ENCODE measurements around the gene ULK4. TPM values are rescaled to one million over a fixed set of nuclear protein-coding genes. Genes with fewer than 3 reads are reported as not detected.

ULK4 gene
- total and polyA plus RNA-seq, 2 of the 8 experiments (the other 6 are each of a cell fraction or from before 2014, with no cell fraction given) = 3.0 to 10.8 TPM

DNA sequence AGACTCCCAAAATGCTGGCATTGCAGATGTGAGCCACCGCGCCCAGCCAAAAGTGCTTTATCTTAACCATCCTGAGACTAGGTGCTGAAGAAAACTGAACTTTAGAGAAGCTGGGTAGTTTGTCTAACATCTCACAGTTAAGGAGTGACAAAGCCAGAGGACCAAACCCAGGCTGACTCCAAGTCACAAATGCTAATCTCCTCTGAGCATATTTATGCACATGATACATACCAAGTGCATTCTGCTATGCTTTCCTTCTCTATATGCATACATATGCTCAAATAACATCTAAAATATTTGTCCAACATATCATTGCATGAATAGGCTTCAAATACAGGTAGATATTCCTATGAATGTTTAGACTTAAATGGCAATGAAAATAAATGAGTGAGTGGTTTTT, 505.7 kb downstream of the ULK4 start:
- WGBS, 2 experiments (ENCODE audit: extremely low coverage in 1 of 2, insufficient coverage in 1 of 2, insufficient read length in 1 of 2, insufficient replicate concordance in 2 of 2, low coverage in 1 of 2, low lambda C conversion rate in 2 of 2, missing lambda C conversion rate in 1 of 2) = 89% methylated on average over 2 of the region's 2 CpGs; no CpG with 5 or more reads in 1 of the 2 experiments
- Histone ChIP-seq H2BK15ac (ENCODE audit: low read length) (no peak overlapping the region), H2BK120ac (replicated peaks; ENCODE audit: low read depth, low read length) (no peak overlapping the region), H3K18ac (ENCODE audit: extremely low read depth, low read length) (no peak overlapping the region), H3K36me3 (ENCODE audit: control insufficient read depth in 2 of 4, insufficient read depth in 4 of 4, low read length in 3 of 4) (no peaks in the 10 kb centered on the region), H3K4me1 (replicated peaks in 1 of 4; ENCODE audit: control insufficient read depth in 3 of 4, insufficient read depth in 4 of 4, low read length in 3 of 4) (no peaks in the 10 kb centered on the region), H3K56ac (replicated peaks; ENCODE audit: insufficient read length, low read depth, low read length) (no peak overlapping the region), H3K9ac (replicated peaks in 1 of 4; ENCODE audit: extremely low read depth in 1 of 4, low read depth in 3 of 4, low read length in 3 of 4) (no peak overlapping the region), H3K79me2 (ENCODE audit: control insufficient read depth in 1 of 2, insufficient read depth in 2 of 2, low read length in 2 of 2) (no peaks in the 10 kb centered on the region), H4K8ac (ENCODE audit: extremely low read depth, insufficient read depth, low read length) (no peak overlapping the region), H3K4ac (replicated peaks; ENCODE audit: insufficient read length, low read depth, low read length) (no peak overlapping the region), H3K9me3 (ENCODE audit: insufficient read depth in 2 of 2, low read depth in 1 of 2, low read length in 1 of 2) (no peaks in the 10 kb centered on the region), H3K79me1 (ENCODE audit: low read depth, low read length) (no peaks in the 10 kb centered on the region), H2AK5ac (ENCODE audit: low read depth, low read length) (no peak overlapping the region), H2BK20ac (ENCODE audit: low read length) (no peak overlapping the region), H4K91ac (replicated peaks; ENCODE audit: insufficient read length, low read length) (no peak overlapping the region), H4K20me1 (replicated peaks in 1 of 2; ENCODE audit: control insufficient read depth in 1 of 2, insufficient read depth in 2 of 2, low read length in 2 of 2) (no peaks in the 10 kb centered on the region), H3K27me3 (replicated peaks in 1 of 4; ENCODE audit: control insufficient read depth in 3 of 4, extremely low read depth in 1 of 4, insufficient read depth in 3 of 4, low read length in 3 of 4) (no peaks in the 10 kb centered on the region), H3K23me2 (ENCODE audit: low read depth, low read length) (no peaks in the 10 kb centered on the region), H3K27ac (ENCODE audit: low read depth, low read length) (no peak overlapping the region), H3K23ac (ENCODE audit: insufficient read length) (no peak overlapping the region), H3K4me3 (ENCODE audit: extremely low read depth in 1 of 4, insufficient read depth in 2 of 4, low read depth in 3 of 4, low read length in 4 of 4) (no peak overlapping the region), H2BK5ac (ENCODE audit: low read depth, low read length) (no peak overlapping the region), H4K5ac (ENCODE audit: insufficient read length, low read depth, low read length) (no peak overlapping the region), H2AFZ (ENCODE audit: low read length) (no peak overlapping the region), H3K4me2 (ENCODE audit: insufficient read depth in 1 of 2, low read depth in 2 of 2, low read length in 2 of 2) (no peak overlapping the region), H2BK12ac (ENCODE audit: low read depth, low read length) (no peak overlapping the region), H3K14ac (ENCODE audit: insufficient read length) (no peak overlapping the region)
- FAIRE-seq = no peak
- DNase-seq (ENCODE audit: low read depth in 1 of 2, low spot score in 2 of 2) = no peak
- ChIA-PET POLR2A (ENCODE audit: partially characterized antibody) (no interaction called here), CTCF (ENCODE audit: partially characterized antibody) (interaction anchor here (0.8 kb wide), 1 partner anchor 29 kb away, joined by 3 read pairs; no protein-coding TSS in a partner anchor)
- TF ChIP-seq POU5F1 (IDR thresholded peaks at IDR 0.05; ENCODE audit: low read depth, low read length) (no peak), BCL11A (IDR thresholded peaks at IDR 0.05; ENCODE audit: low read depth in 2 of 2, low read length in 2 of 2) (no peak), PHF8 (conservative IDR thresholded peaks at IDR 0.05; ENCODE audit: low read depth, low read length) (no peak), RNF2 (IDR thresholded peaks at IDR 0.05; ENCODE audit: borderline replicate concordance, low read depth, low read length, missing control alignments, poor library complexity, severe bottlenecking) (no peak), KDM1A (IDR thresholded peaks at IDR 0.05; ENCODE audit: borderline replicate concordance, low read length) (no peak), HDAC6 (IDR thresholded peaks at IDR 0.05; ENCODE audit: low read depth, low read length) (no peak), FOSL1 (IDR thresholded peaks at IDR 0.05; ENCODE audit: insufficient read depth, low read depth, low read length) (no peak), HDAC2 (IDR thresholded peaks at IDR 0.05; ENCODE audit: borderline replicate concordance in 1 of 2, low read depth in 2 of 2, low read length in 2 of 2) (no peak)
- TF ChIP-seq, protein P1, sequence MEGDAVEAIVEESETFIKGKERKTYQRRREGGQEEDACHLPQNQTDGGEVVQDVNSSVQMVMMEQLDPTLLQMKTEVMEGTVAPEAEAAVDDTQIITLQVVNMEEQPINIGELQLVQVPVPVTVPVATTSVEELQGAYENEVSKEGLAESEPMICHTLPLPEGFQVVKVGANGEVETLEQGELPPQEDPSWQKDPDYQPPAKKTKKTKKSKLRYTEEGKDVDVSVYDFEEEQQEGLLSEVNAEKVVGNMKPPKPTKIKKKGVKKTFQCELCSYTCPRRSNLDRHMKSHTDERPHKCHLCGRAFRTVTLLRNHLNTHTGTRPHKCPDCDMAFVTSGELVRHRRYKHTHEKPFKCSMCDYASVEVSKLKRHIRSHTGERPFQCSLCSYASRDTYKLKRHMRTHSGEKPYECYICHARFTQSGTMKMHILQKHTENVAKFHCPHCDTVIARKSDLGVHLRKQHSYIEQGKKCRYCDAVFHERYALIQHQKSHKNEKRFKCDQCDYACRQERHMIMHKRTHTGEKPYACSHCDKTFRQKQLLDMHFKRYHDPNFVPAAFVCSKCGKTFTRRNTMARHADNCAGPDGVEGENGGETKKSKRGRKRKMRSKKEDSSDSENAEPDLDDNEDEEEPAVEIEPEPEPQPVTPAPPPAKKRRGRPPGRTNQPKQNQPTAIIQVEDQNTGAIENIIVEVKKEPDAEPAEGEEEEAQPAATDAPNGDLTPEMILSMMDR (IDR thresholded peaks at IDR 0.05; ENCODE audit: control extremely low read depth in 1 of 3, insufficient read depth in 1 of 3, low read depth in 1 of 3, low read length in 3 of 3) = no peak
- TF ChIP-seq, protein P2, sequence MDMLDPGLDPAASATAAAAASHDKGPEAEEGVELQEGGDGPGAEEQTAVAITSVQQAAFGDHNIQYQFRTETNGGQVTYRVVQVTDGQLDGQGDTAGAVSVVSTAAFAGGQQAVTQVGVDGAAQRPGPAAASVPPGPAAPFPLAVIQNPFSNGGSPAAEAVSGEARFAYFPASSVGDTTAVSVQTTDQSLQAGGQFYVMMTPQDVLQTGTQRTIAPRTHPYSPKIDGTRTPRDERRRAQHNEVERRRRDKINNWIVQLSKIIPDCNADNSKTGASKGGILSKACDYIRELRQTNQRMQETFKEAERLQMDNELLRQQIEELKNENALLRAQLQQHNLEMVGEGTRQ (IDR thresholded peaks at IDR 0.05; ENCODE audit: low read length) = no peak

Measured in H1 (cell line).